GM23248 (cell line): ENCODE measurements around the gene HOXB9. TPM values are rescaled to one million over a fixed set of nuclear protein-coding genes. Genes with fewer than 3 reads are reported as not detected.

Experiments
- DNase-seq: peaks from one replicate; pipeline ENCODE4 v3.0.0-alpha.2; 2015
- H2AFZ ChIP-seq: fragments of 200-600 bp; sonication (generic); 2 replicates; pipeline ENCODE4 v1.6.1; 2016; ENCODE audit warnings: antibody characterized with exemption
- H3F3A ChIP-seq: fragments of 200-600 bp; sonication (generic); 2 replicates; pipeline ENCODE4 v1.6.1; 2016; ENCODE audit warnings: mild to moderate bottlenecking, antibody characterized with exemption, mixed run types; ENCODE audit not compliant: insufficient read depth
- H3K27ac ChIP-seq: fragments of 200-600 bp; sonication (generic); 2 replicates; pipeline ENCODE4 v1.5.1; 2016; ENCODE audit warnings: mild to moderate bottlenecking
- H3K27me3 ChIP-seq: fragments of 200-600 bp; sonication (generic); replicated peaks from 2 replicates; pipeline ENCODE4 v1.6.1; 2016; ENCODE audit warnings: mild to moderate bottlenecking; ENCODE audit not compliant: insufficient read depth
- H3K36me3 ChIP-seq: fragments of 200-600 bp; sonication (generic); 2 replicates; pipeline ENCODE4 v1.6.1; 2016; ENCODE audit warnings: low read depth, mild to moderate bottlenecking
- H3K4me1 ChIP-seq: fragments of 200-600 bp; sonication (generic); 2 replicates; pipeline ENCODE4 v1.6.1; 2016; ENCODE audit warnings: mild to moderate bottlenecking; ENCODE audit not compliant: insufficient read depth
- H3K4me2 ChIP-seq: fragments of 200-600 bp; sonication (generic); one replicate; pipeline ENCODE4 v1.6.1; 2016; ENCODE audit warnings: mild to moderate bottlenecking; ENCODE audit not compliant: unreplicated experiment
- H3K4me3 ChIP-seq: fragments of 200-600 bp; sonication (generic); 2 replicates; pipeline ENCODE4 v1.5.1; 2016; ENCODE audit warnings: mild to moderate bottlenecking
- H3K79me2 ChIP-seq: fragments of 200-600 bp; sonication (generic); 2 replicates; pipeline ENCODE4 v1.6.1; 2016; ENCODE audit warnings: mild to moderate bottlenecking; ENCODE audit not compliant: insufficient read depth
- H3K9ac ChIP-seq: fragments of 200-600 bp; sonication (generic); 2 replicates; pipeline ENCODE4 v1.6.1; 2016; ENCODE audit warnings: mild to moderate bottlenecking
- H3K9me2 ChIP-seq: fragments of 200-600 bp; sonication (generic); 2 replicates; pipeline ENCODE4 v1.6.1; 2016; ENCODE audit warnings: mixed run types, mild to moderate bottlenecking, moderate library complexity; ENCODE audit not compliant: insufficient read depth
- H3K9me3 ChIP-seq: fragments of 200-600 bp; sonication (generic); one replicate; pipeline ENCODE4 v1.6.1; 2017; ENCODE audit warnings: low read depth
- H4K20me1 ChIP-seq: fragments of 200-600 bp; sonication (generic); 2 replicates; pipeline ENCODE4 v1.6.0; 2016; ENCODE audit not compliant: insufficient read depth
- EZH2 ChIP-seq: fragments of 200-600 bp; sonication (generic); IDR thresholded peaks from 2 replicates; pipeline ENCODE4 v1.6.1; 2018; ENCODE audit warnings: antibody characterized with exemption, mild to moderate bottlenecking; ENCODE audit not compliant: insufficient read depth, poor library complexity, severe bottlenecking
- EZH2phosphoT487 ChIP-seq: fragments of 200-600 bp; sonication (generic); IDR thresholded peaks from 2 replicates; pipeline ENCODE4 v1.6.1; 2018; ENCODE audit warnings: antibody characterized with exemption, moderate library complexity, mild to moderate bottlenecking, low read depth; ENCODE audit not compliant: insufficient read depth
- WGBS, 2 experiments: methylation state at CpG; one replicate each; pipeline ENCODE4 v1.1.6; 2015 to 2017; ENCODE audit warnings: low lambda C conversion rate in 2 of 2, low coverage in 1 of 2; ENCODE audit errors: missing lambda C conversion rate in 2 of 2; 5-methylcytosine and 5-hydroxymethylcytosine counted together
- in situ Hi-C: fragments of 300-500 bp; cut with MboI; formaldehyde crosslinking; loops from 2 replicates; pipeline ENCODE4 v1.15.0; 2020
- polyA plus RNA-seq: library from polyadenylated mRNA; unstranded; fragments of >200 nt; fragmentation: Nextera tagmentation; extraction: Ambion mirVana; gene quantifications from 2 replicates; pipeline ENCODE4 v1.2.1, GENCODE V29; 2016
- total RNA-seq: library from RNA; depleted of rRNA; stranded (reverse); fragments of >200 nt; shearing (Covaris generic); gene quantifications from 2 replicates; pipeline ENCODE4 v1.2.3, GENCODE V29; 2014

The HOXB9 gene
- total and polyA plus RNA-seq, 2 experiments from 2014 or later = not detected

DNA sequence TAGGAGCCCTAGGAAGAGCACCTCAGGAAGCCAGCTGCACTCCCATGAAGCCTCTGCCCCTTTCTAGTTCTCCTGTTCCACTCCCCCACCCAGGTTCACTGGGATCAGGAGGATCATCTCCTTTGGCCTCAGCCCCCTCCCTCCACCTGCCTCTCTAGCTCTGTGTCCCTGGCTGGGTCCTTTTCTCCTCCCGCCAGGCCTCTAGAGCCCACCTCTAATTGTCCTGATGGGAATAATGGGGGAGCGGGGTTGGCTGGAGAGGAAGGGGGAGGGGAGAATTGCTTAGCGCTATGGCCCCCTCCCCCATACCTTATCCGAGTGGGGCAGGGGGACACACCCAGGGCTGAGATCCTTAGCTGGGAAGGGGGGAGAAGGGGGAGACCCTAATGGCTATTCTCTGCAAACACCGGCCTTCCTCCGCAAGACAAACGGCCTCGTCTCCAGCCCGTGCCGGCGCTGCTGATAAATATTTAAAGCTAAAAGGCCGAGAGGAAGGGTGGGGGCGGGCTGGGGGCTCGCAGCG, 16.3 kb downstream of the HOXB9 start:
- Histone ChIP-seq H3K27me3 (peaks cover 14% of the 10 kb centered on the region), H3K27ac (no peak overlapping the region), H3K9me3 (no peaks in the 10 kb centered on the region), H4K20me1 (no peaks in the 10 kb centered on the region), H3K9me2 (no peaks in the 10 kb centered on the region), H3K9ac (peak overlapping the region; percentile 84), H3K4me2 (peak overlapping the region; percentile 83), H3F3A (no peaks in the 10 kb centered on the region), H3K4me3 (peak overlapping the region; percentile 77), H3K4me1 (no peaks in the 10 kb centered on the region; the same call in 1 of the 2 replicates), H3K79me2 (no peaks in the 10 kb centered on the region), H3K36me3 (no peaks in the 10 kb centered on the region), H2AFZ (peak overlapping the region; percentile 93)
- DNase-seq = no peak
- TF ChIP-seq EZH2 = no peak
- TF ChIP-seq EZH2phosphoT487 = no peak
- in situ Hi-C loops = no loop called here
- WGBS, 2 experiments = 10 to 14% methylated on average over 14 to 15 of the region's 15 CpGs

DNA sequence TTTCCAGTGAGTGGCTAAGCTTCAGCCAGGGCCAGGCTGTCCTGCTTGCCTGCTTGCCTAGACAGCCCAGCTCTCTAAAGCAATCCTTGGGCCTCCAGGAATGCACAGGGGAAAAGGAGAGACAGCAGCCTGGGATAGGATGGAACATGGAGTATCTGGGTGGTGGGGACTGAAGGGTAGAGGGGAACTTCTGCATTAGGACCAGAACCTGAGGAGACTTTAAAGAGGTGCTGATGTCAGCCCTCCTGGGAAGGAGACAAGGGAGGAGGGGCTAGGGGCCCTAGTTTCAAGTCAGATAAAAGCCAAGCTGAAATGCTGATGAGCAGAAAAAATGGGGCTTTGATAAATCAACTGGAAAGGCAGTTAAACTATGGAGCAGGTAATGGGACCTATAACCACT, 17.1 kb downstream of the HOXB9 start:
- no peaks in the 10 kb centered on the region for H3K9me3 ChIP-seq
- TF ChIP-seq EZH2phosphoT487 (no peak), EZH2 (no peak)
- no peak overlapping the region for H3K9ac ChIP-seq
- H3K4me1 ChIP-seq = no peaks in the 10 kb centered on the region; the same call in 1 of the 2 replicates
- H3F3A ChIP-seq = 0 out of 2 replicates have a peak, but pooled peaks cover 7% of the 10 kb centered on the region
- no peaks in the 10 kb centered on the region for H3K9me2 ChIP-seq
- no peak overlapping the region for H3K4me3 ChIP-seq
- H3K36me3 ChIP-seq = no peaks in the 10 kb centered on the region
- no peaks in the 10 kb centered on the region for H4K20me1 ChIP-seq
- H3K27me3 ChIP-seq = peaks cover 6% of the 10 kb centered on the region
- no peak for DNase-seq
- no peak overlapping the region for H3K27ac ChIP-seq
- H3K79me2 ChIP-seq = no peaks in the 10 kb centered on the region
- H3K4me2 ChIP-seq = no peak overlapping the region
- H2AFZ ChIP-seq = no peak overlapping the region
- in situ Hi-C loops = no loop called here

DNA sequence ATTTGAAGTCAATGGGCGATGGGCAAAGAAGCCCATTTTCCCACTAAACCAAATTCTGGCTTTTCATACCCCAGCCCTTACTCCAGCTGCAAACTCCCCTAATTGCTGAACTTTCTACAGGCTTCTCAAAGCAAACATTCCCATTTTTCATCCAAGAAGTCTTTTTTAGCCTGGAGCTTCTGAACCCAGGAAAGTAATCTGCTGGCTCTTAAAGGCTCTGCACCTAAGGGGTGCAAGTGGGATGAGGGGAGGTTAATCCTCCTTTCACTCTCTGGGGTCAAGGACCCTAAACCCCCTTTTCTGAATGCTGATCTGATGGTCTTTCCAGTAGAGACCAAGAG, 17.7 kb downstream of the HOXB9 start:
- in situ Hi-C loops = no loop called here
- 100% methylated on average over 1 of the region's 1 CpG for WGBS, 2 experiments
- DNase-seq = no peak

DNA sequence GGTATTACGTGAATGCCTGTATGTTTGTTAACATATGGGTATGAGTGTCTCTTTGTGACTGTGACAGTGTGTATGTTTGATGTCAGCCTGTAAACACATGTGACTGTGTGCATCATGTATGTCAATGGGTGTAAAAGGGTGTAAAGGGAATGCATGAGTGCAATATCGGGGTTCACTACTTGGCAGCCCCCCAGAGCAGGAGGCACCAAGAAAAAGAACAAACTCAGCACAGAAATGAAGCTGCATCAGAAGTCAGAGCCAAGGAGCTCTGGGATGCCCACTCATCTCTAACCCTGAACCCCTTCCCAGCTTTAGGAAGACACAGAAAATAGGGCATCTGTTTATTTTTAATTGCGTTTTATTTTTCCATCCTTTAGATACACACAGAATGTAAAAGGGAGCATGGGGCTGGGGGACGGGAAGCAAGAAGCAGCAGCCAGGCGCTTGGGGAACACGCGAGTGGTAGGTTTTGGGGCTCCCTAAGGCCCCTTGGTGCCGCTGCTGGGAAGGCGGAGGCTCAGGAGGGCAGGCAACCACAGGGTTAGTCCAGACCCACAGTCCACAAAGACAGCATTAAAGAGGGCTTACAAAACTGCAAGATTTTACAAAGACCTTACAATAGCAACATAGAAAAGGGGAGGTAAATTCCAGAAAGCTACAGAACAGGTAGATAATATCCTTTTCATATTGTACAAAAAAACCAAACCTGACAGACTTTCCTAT, 19.1 kb downstream of the HOXB9 start:
- H3K27me3 ChIP-seq = no peaks in the 10 kb centered on the region
- in situ Hi-C loops = no loop called here

More for the DNA sequence above, 17.7 kb downstream of the HOXB9 start:
- Histone ChIP-seq H3K9me2 (no peaks in the 10 kb centered on the region), H3K27me3 (peaks cover under 1% of the 10 kb centered on the region; the same call in 1 of the 2 replicates), H3F3A (0 out of 2 replicates have a peak, but pooled peaks cover 8% of the 10 kb centered on the region), H3K4me1 (no peaks in the 10 kb centered on the region; the same call in 1 of the 2 replicates), H3K4me2 (no peak overlapping the region), H3K9me3 (no peaks in the 10 kb centered on the region), H3K79me2 (0 out of 2 replicates have a peak, but pooled peaks cover under 1% of the 10 kb centered on the region), H4K20me1 (no peaks in the 10 kb centered on the region), H3K9ac (no peak overlapping the region), H3K4me3 (no peak overlapping the region), H3K27ac (no peak overlapping the region), H2AFZ (no peak overlapping the region), H3K36me3 (no peaks in the 10 kb centered on the region)
- TF ChIP-seq EZH2 (no peak), EZH2phosphoT487 (no peak)

More for the DNA sequence above, 19.1 kb downstream of the HOXB9 start:
- H4K20me1 ChIP-seq = no peaks in the 10 kb centered on the region
- H3K27ac ChIP-seq = no peak overlapping the region
- H3K9me3 ChIP-seq = no peaks in the 10 kb centered on the region
- no peak for DNase-seq
- TF ChIP-seq EZH2phosphoT487 = no peak
- no peak for TF ChIP-seq EZH2
- H2AFZ ChIP-seq = no peak overlapping the region
- H3K79me2 ChIP-seq = peaks cover 15% of the 10 kb centered on the region
- WGBS, 2 experiments = 90 to 91% methylated on average over 9 of the region's 9 CpGs
- 0 out of 2 replicates have a peak, but pooled peaks cover 8% of the 10 kb centered on the region for H3F3A ChIP-seq
- 0 out of 2 replicates have a peak, but pooled peaks cover under 1% of the 10 kb centered on the region for H3K4me1 ChIP-seq
- no peak overlapping the region for H3K4me2 ChIP-seq
- no peaks in the 10 kb centered on the region for H3K9me2 ChIP-seq
- H3K4me3 ChIP-seq = no peak overlapping the region
- no peak overlapping the region for H3K9ac ChIP-seq
- no peaks in the 10 kb centered on the region for H3K36me3 ChIP-seq
